IMR-90 (cell line): ENCODE data around the gene WNT7B. TPM values are rescaled to one million over a fixed set of nuclear protein-coding genes. Genes with fewer than 3 reads are reported as not detected.

Experiments used
- ATAC-seq: fragments of 200-7000 bp; cut with Tn5 transposase; 2 replicates; pipeline ENCODE4 v1.9.1; 2020; ENCODE audit warnings: low read depth, mild to moderate bottlenecking, moderate library complexity
- BruUV-seq: library from RNA; stranded (reverse); fragments of 400-500 nt; replicated peaks from 2 replicates; lab custom pipeline; 2021; lab: Mats Ljungman, UMichigan
- CTCF ChIA-PET: fragments of 300-600 bp; formaldehyde crosslinking; extraction: SDS; loops from one replicate; lab custom pipeline; 2021; ENCODE audit warnings: antibody characterized with exemption; lab: Yijun Ruan, JAX
- POLR2A ChIA-PET: fragments of 300-600 bp; sonication (Branson Sonifier 250); formaldehyde crosslinking; loops from one replicate; lab custom pipeline; 2022; ENCODE audit warnings: antibody characterized with exemption; ENCODE audit not compliant: unreplicated experiment; lab: Charles Lee
- DNase-seq: peaks from one replicate; pipeline ENCODE4 v3.0.0; 2013
- H2AFZ ChIP-seq: replicated peaks from 2 replicates; pipeline ENCODE3; 2013; ENCODE audit warnings: low read length, mild to moderate bottlenecking; ENCODE audit not compliant: poor library complexity
- H2AK5ac ChIP-seq: 2 replicates; pipeline ENCODE4 v1.6.1; 2013; ENCODE audit warnings: low read depth, low read length, inconsistent platforms
- H2AK9ac ChIP-seq: replicated peaks from 2 replicates; pipeline ENCODE3; 2013; ENCODE audit warnings: mild to moderate bottlenecking, low read depth, low read length, moderate library complexity; ENCODE audit not compliant: poor library complexity
- H2BK120ac ChIP-seq: 2 replicates; pipeline ENCODE4 v1.6.1; 2013; ENCODE audit warnings: low read depth, low read length, inconsistent platforms
- H2BK15ac ChIP-seq: 3 replicates; pipeline ENCODE4 v1.6.1; 2013; ENCODE audit warnings: low read depth, low read length, inconsistent platforms
- H2BK20ac ChIP-seq: 2 replicates; pipeline ENCODE4 v1.6.1; 2013; ENCODE audit warnings: low read depth, mild to moderate bottlenecking, inconsistent platforms, low read length, moderate library complexity
- H2BK5ac ChIP-seq: 2 replicates; pipeline ENCODE4 v1.6.1; 2013; ENCODE audit warnings: mild to moderate bottlenecking, low read depth, low read length, inconsistent platforms; ENCODE audit not compliant: poor library complexity, severe bottlenecking
- H3K14ac ChIP-seq: replicated peaks from 2 replicates; pipeline ENCODE4 v1.6.1; 2013; ENCODE audit warnings: low read depth, low read length, inconsistent platforms
- H3K18ac ChIP-seq: 2 replicates; pipeline ENCODE4 v1.6.1; 2013; ENCODE audit warnings: low read depth, low read length, control low read depth
- H3K23ac ChIP-seq: 2 replicates; pipeline ENCODE4 v1.6.1; 2013; ENCODE audit warnings: low read depth, low read length, inconsistent platforms
- H3K27ac ChIP-seq: 2 replicates; pipeline ENCODE4 v1.5.1; 2013; ENCODE audit warnings: mild to moderate bottlenecking, control low read depth, low read length; ENCODE audit not compliant: insufficient read depth
- H3K27me3 ChIP-seq: 2 replicates; pipeline ENCODE4 v1.6.1; 2013; ENCODE audit warnings: low read length; ENCODE audit not compliant: control insufficient read depth, insufficient read depth
- H3K36me3 ChIP-seq: 2 replicates; pipeline ENCODE4 v1.6.1; 2013; ENCODE audit warnings: low read length, mixed read lengths; ENCODE audit not compliant: control insufficient read depth, insufficient read depth
- H3K4ac ChIP-seq: 2 replicates; pipeline ENCODE4 v1.6.1; 2013; ENCODE audit warnings: low read depth, low read length, inconsistent platforms
- H3K4me1 ChIP-seq: 2 replicates; pipeline ENCODE4 v1.6.1; 2013; ENCODE audit warnings: low read length, mixed read lengths; ENCODE audit not compliant: control insufficient read depth, insufficient read depth
- H3K4me2 ChIP-seq: 2 replicates; pipeline ENCODE4 v1.6.1; 2013; ENCODE audit warnings: low read depth, mild to moderate bottlenecking, control low read depth, low read length, moderate library complexity
- H3K4me3 ChIP-seq: 2 replicates; pipeline ENCODE4 v1.5.1; 2013; ENCODE audit warnings: low read depth, mild to moderate bottlenecking, control low read depth, low read length, moderate library complexity; ENCODE audit not compliant: insufficient read depth
- H3K56ac ChIP-seq: 2 replicates; pipeline ENCODE4 v1.6.1; 2013; ENCODE audit warnings: low read length, inconsistent platforms; ENCODE audit not compliant: insufficient read depth; ENCODE audit errors: extremely low read depth
- H3K79me1 ChIP-seq, 2 experiments: 2 replicates each; pipeline ENCODE4 v1.6.1; 2013; ENCODE audit warnings: low read length in 2 of 2, inconsistent platforms in 1 of 2, low read depth in 1 of 2
- H3K9ac ChIP-seq: 2 replicates; pipeline ENCODE4 v1.6.1; 2013; ENCODE audit warnings: low read depth, low read length, control low read depth
- H3K9me1 ChIP-seq: 2 replicates; pipeline ENCODE4 v1.6.1; 2013; ENCODE audit warnings: low read length, inconsistent platforms; ENCODE audit not compliant: insufficient read depth
- H3K9me3 ChIP-seq: 2 replicates; pipeline ENCODE4 v1.6.1; 2013; ENCODE audit warnings: low read length; ENCODE audit not compliant: control insufficient read depth, insufficient read depth
- H4K20me1 ChIP-seq: 2 replicates; pipeline ENCODE4 v1.6.1; 2013; ENCODE audit warnings: low read length, inconsistent platforms; ENCODE audit not compliant: insufficient read depth
- H4K5ac ChIP-seq: 2 replicates; pipeline ENCODE4 v1.6.1; 2013; ENCODE audit warnings: mild to moderate bottlenecking, low read depth, low read length, control low read depth
- H4K8ac ChIP-seq, 2 experiments: 2 replicates each; pipeline ENCODE4 v1.6.1; 2013; ENCODE audit warnings: low read depth in 2 of 2, low read length in 2 of 2, control low read depth in 1 of 2, inconsistent platforms in 1 of 2
- H4K91ac ChIP-seq: 2 replicates; pipeline ENCODE4 v1.6.1; 2013; ENCODE audit warnings: low read depth, low read length, inconsistent platforms; ENCODE audit not compliant: insufficient read depth
- BHLHE40 ChIP-seq: fragments of 150-350 bp; IDR thresholded peaks from 2 replicates; pipeline ENCODE4 v1.6.1; 2016; ENCODE audit warnings: mild to moderate bottlenecking, low read depth, low read length
- CEBPB ChIP-seq: IDR thresholded peaks from 2 replicates; pipeline ENCODE4 v1.6.1; 2012; ENCODE audit warnings: low read depth, low read length, improper control_type of control experiment
- CHD1 ChIP-seq: IDR thresholded peaks from 2 replicates; pipeline ENCODE4 v1.6.1; 2012; ENCODE audit warnings: low read depth, low read length, improper control_type of control experiment
- FOS ChIP-seq: fragments of 150-350 bp; IDR thresholded peaks from 2 replicates; pipeline ENCODE4 v1.6.1; 2016; ENCODE audit warnings: low read depth, low read length
- MAFK ChIP-seq: IDR thresholded peaks from 2 replicates; pipeline ENCODE4 v1.6.1; 2012; ENCODE audit warnings: low read depth, low read length, improper control_type of control experiment
- MAZ ChIP-seq: IDR thresholded peaks from 2 replicates; pipeline ENCODE4 v1.6.1; 2012; ENCODE audit warnings: low read depth, mild to moderate bottlenecking, low read length, improper control_type of control experiment, moderate library complexity, borderline replicate concordance
- NFE2L2 ChIP-seq: fragments of 150-350 bp; IDR thresholded peaks from 2 replicates; pipeline ENCODE4 v1.6.1; 2016; ENCODE audit warnings: low read depth, mild to moderate bottlenecking, low read length
- RCOR1 ChIP-seq: IDR thresholded peaks from 2 replicates; pipeline ENCODE4 v1.6.1; 2012; ENCODE audit warnings: mild to moderate bottlenecking, low read length, improper control_type of control experiment; ENCODE audit not compliant: insufficient replicate concordance
- SMC3 ChIP-seq: fragments of 150-350 bp; IDR thresholded peaks from 2 replicates; pipeline ENCODE4 v1.6.1; 2016; ENCODE audit warnings: low read depth, mild to moderate bottlenecking, antibody characterized with exemption, low read length, moderate library complexity
- WGBS, 2 experiments: methylation state at CpG; one replicate each; pipeline versions ENCODE4 v1.1.5 to v1.1.7; 2013; ENCODE audit warnings: missing lambda C conversion rate in 2 of 2; ENCODE audit not compliant: insufficient read length in 1 of 2; ENCODE audit errors: extremely low coverage in 2 of 2; 5-methylcytosine and 5-hydroxymethylcytosine counted together
- dilution Hi-C: fragments of 300-500 bp; cut with HindIII; formaldehyde crosslinking; loops from one replicate; pipeline ENCODE4 v1.14.3; 2018; ENCODE audit warnings: low sequenced_read_pairs; ENCODE audit not compliant: unreplicated experiment
- in situ Hi-C: fragments of 300-500 bp; cut with MboI; formaldehyde crosslinking; loops from 3 replicates; pipeline ENCODE4 v1.14.3; 2019; ENCODE audit warnings: low sequenced_read_pairs, inconsistent platforms, mixed read lengths
- intact Hi-C: fragments of 100-400 bp; cut with micrococcal nuclease; formaldehyde crosslinking; loops from 2 replicates; pipeline ENCODE4 v1.10.0; 2022
- polyA plus RNA-seq, 3 experiments: library from polyadenylated mRNA; depleted of rRNA; stranded (reverse); fragments of >200 nt; gene quantifications; 2 replicates each; pipeline ENCODE4 v1.2.3, GENCODE V29; 2012; ENCODE audit warnings: low replicate concordance in 1 of 3
- total RNA-seq: library from RNA; depleted of rRNA; stranded (reverse); fragments of >200 nt; gene quantifications from 2 replicates; pipeline ENCODE4 v1.2.3, GENCODE V29; 2012
- TF ChIP-seq, protein P1 (sequence below): conservative IDR thresholded peaks from 2 replicates; pipeline ENCODE4 v1.5.1; 2012; ENCODE audit warnings: mild to moderate bottlenecking, low read depth, low read length, improper control_type of control experiment
- TF ChIP-seq, protein P2 (sequence below): fragments of 150-350 bp; IDR thresholded peaks from 2 replicates; pipeline ENCODE4 v1.6.1; 2017; ENCODE audit warnings: mild to moderate bottlenecking, antibody characterized with exemption, low read length, low read depth
- TF ChIP-seq, protein P3 (sequence below): fragments of 150-350 bp; IDR thresholded peaks from 2 replicates; pipeline ENCODE4 v1.6.1; 2016; ENCODE audit warnings: low read depth, mild to moderate bottlenecking, low read length, moderate library complexity, borderline replicate concordance

Gene WNT7B
- total and polyA plus RNA-seq, 2 of the 4 experiments (the other 2 are of a cell fraction) = under 0.01 to 0.15 TPM

DNA sequence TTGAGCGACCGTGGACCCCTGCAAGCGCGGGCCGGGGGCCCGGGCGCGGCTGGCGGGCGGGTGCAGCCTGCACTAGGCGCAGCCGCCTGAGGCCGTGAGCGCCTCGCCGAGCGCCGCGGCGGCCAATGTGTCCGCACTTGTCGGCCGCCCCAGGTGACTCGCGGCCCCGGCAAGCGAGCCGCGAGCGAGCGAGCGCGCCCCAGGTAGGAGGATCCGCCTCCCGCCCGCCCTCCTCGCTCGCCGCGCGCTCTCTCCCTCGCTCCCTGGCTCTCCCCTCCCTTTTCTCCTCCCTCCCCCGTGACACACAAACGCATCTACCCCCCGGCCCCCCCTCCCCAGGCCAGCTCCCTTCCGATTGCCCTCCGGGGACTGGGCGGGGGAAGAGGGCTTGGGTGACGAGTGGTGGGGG is at the start of gene WNT7B (continued):
- TF ChIP-seq MAZ = no peak

DNA sequence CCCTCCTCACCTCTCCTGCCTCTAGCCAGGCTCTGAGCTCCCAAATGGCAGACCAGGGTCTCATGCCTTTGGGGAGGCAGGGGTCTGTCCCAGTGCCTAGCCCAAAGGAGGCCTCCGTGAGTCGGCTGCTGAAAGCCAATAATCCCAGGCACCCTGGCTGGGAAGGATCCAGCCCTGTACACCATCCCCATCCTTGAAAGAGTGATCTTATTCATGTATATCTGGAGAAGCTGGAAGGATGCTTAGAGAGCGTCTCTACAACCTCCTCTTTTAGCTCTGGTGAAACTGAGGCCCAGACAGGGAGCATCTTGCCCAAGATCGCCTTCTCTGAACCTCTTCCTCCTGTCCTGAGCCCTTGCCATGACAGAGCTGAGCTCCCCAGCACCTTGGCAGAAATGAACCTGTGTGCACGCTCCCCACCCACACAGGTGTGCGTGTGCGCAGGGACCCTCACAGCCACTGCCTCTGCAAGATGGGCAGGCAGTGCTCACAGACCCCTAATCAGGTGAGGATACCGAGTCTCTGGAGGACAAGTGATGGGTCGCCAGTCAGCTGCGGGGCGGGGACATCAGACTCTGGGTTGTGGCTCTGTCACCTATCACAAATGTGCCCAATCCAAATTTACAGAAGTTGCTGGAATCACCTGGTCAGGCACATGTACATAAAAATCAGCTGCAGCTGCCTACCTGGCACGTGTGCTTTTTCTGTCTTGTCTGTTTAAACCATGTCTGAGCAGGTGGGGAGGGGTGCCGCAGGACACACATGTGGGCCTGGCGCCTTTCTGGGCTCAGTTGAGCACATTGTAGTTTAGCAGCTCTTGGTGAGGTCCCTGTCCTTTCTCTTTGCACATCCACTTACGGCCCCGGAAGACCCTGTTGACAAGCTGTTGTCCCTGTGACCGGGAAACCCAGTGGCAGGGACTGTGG is 49.3 kb upstream of the WNT7B start:
- DNase-seq (no peak), ATAC-seq (no peak)
- no peaks in the 10 kb centered on the region for H3K36me3 ChIP-seq
- H4K91ac ChIP-seq = no peak overlapping the region
- H2AK9ac ChIP-seq = no peak overlapping the region
- no TSS peak for BruUV-seq
- H3K79me1 ChIP-seq = no peaks in the 10 kb centered on the region
- H3K23ac ChIP-seq = no peak overlapping the region
- intact Hi-C loops = no loop called here
- H3K4me3 ChIP-seq = no peak overlapping the region
- H3K4me2 ChIP-seq = no peak overlapping the region
- H2BK20ac ChIP-seq = no peak overlapping the region
- H3K9me3 ChIP-seq = no peaks in the 10 kb centered on the region
- peaks cover 4% of the 10 kb centered on the region for H3K4me1 ChIP-seq
- no peak overlapping the region for H4K8ac ChIP-seq
- no peak overlapping the region for H3K9ac ChIP-seq
- WGBS, 2 experiments = 100% methylated on average over 2 of the region's 17 CpGs; no CpG with 5 or more reads in 1 of the 2 experiments
- dilution Hi-C loops = no loop called here
- H4K20me1 ChIP-seq = no peaks in the 10 kb centered on the region
- H3K4ac ChIP-seq = no peak overlapping the region
- no peak overlapping the region for H3K18ac ChIP-seq
- H3K27ac ChIP-seq = no peak overlapping the region
- peaks cover 30% of the 10 kb centered on the region for H3K27me3 ChIP-seq
- H2BK120ac ChIP-seq = no peak overlapping the region
- CTCF ChIA-PET = no interaction called here
- no peak overlapping the region for H2AFZ ChIP-seq
- POLR2A ChIA-PET = interaction anchor here (0.9 kb wide), 1 partner anchor 13 kb away, joined by 3 read pairs; no protein-coding TSS in a partner anchor
- H3K56ac ChIP-seq = no peak overlapping the region
- no peak overlapping the region for H4K5ac ChIP-seq
- no peaks in the 10 kb centered on the region for H3K9me1 ChIP-seq
- no peak overlapping the region for H2BK15ac ChIP-seq
- H2BK5ac ChIP-seq = no peak overlapping the region
- in situ Hi-C loops = no loop called here
- no peak overlapping the region for H2AK5ac ChIP-seq
- no peak overlapping the region for H3K14ac ChIP-seq
- TF ChIP-seq, protein P1, sequence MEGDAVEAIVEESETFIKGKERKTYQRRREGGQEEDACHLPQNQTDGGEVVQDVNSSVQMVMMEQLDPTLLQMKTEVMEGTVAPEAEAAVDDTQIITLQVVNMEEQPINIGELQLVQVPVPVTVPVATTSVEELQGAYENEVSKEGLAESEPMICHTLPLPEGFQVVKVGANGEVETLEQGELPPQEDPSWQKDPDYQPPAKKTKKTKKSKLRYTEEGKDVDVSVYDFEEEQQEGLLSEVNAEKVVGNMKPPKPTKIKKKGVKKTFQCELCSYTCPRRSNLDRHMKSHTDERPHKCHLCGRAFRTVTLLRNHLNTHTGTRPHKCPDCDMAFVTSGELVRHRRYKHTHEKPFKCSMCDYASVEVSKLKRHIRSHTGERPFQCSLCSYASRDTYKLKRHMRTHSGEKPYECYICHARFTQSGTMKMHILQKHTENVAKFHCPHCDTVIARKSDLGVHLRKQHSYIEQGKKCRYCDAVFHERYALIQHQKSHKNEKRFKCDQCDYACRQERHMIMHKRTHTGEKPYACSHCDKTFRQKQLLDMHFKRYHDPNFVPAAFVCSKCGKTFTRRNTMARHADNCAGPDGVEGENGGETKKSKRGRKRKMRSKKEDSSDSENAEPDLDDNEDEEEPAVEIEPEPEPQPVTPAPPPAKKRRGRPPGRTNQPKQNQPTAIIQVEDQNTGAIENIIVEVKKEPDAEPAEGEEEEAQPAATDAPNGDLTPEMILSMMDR = no peak
- TF ChIP-seq CEBPB = no peak
- TF ChIP-seq MAFK = no peak
- TF ChIP-seq, protein P2, sequence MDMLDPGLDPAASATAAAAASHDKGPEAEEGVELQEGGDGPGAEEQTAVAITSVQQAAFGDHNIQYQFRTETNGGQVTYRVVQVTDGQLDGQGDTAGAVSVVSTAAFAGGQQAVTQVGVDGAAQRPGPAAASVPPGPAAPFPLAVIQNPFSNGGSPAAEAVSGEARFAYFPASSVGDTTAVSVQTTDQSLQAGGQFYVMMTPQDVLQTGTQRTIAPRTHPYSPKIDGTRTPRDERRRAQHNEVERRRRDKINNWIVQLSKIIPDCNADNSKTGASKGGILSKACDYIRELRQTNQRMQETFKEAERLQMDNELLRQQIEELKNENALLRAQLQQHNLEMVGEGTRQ = no peak
- no peak for TF ChIP-seq NFE2L2
- TF ChIP-seq, protein P3, sequence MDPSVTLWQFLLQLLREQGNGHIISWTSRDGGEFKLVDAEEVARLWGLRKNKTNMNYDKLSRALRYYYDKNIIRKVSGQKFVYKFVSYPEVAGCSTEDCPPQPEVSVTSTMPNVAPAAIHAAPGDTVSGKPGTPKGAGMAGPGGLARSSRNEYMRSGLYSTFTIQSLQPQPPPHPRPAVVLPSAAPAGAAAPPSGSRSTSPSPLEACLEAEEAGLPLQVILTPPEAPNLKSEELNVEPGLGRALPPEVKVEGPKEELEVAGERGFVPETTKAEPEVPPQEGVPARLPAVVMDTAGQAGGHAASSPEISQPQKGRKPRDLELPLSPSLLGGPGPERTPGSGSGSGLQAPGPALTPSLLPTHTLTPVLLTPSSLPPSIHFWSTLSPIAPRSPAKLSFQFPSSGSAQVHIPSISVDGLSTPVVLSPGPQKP = no peak
- no peak for TF ChIP-seq CHD1
- TF ChIP-seq FOS = no peak
- no peak for TF ChIP-seq RCOR1
- no peak for TF ChIP-seq SMC3
- no peak for TF ChIP-seq BHLHE40
